Germinal center (tissue), 1 donor: Measurements from ENCODE around the gene GLP2R.

Experiments
- DNase-seq: peaks from one replicate; pipeline ENCODE4 v3.0.0; 2012; ENCODE audit warnings: mixed read lengths, low spot score

GLP2R gene

DNA sequence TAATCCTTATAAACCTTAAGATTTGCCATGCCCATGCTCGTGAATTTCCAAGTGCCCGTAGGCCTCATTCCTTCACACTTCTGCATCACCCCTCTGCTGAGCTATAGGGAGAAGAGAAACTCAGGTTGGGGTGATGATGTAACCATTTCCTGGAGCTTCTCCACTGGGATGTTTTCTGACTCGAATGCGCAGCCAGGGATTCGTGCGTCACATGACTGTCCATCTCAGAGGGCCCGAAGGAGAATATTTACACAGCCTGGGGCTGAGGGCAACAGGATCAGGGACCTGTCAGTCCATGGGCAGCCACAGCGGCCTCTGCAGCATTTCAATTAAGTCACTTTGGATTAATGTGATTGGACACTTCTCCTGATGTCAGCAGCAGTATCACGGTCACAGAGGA lies 12.6 kb upstream of the GLP2R start:
- DNase-seq: no peak

DNA sequence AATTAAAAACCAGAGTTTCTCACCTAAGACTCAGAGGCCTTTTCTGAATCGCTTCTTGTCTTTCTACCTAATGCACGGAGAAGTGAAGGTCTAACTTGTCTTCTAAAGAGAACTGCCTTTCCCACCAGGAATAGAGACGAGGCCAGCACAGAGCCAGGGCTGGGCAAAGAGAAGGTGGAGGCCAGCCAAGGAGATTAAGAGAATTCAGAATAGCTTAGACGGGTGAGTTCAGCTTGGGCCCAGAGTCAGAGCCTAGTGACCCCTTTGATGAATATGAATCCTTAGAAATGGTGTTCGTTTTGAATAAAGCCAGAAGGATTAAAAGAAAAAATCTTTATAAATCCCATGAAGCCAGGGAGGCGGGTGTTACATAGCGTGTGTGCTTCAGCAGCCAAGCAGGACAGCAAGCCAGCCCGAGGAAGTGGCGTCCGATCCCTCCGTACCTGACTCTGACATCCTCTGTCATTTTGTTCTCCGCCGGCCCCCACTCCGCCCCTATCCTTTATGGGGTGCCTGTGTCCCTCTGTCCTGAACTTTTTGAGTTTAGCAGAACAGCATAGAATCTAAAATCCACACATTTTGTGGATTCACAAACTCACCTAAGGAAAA lies 11.3 kb upstream of the GLP2R start:
- no peak for DNase-seq

DNA sequence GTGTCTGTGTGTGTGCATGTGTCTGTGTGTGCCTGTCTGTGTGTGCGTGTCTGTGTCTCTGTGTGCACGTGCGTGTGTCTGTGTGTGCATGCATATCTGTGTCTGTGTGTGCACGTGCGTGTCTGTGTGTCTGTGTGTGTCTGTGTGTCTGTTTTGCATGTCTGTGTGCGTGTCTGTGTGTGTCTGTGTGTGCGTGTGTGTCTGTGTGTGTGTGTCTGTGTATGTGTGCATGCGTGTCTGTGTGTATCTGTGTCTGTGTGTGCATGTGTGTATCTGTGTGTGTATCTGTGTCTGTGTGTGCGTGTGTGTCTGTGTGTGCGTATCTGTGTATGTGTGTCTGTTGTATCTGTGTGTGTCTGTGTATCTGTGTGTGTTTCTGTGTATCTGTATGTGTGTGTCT lies 9.3 kb upstream of the GLP2R start:
- no peak for DNase-seq

DNA sequence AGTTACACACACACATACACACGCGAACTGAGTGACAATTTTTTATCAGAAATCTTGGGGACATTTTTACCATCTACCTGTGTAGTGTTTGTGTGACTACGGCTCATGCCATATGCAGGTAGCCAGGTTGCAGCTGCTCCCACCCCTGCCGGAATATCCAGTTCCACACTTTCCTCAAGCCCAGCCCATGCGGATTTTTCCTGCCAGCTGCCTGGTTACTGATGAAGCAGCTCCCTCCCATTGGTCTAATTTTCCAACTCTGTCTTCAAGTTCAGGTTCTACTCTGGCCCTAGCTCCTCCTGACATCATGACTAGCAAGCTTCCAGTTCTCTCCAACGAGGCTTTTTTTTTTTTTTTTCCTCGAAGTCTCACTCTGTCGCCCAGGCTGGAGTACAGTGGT lies 8.6 kb upstream of the GLP2R start:
- no peak for DNase-seq

DNA sequence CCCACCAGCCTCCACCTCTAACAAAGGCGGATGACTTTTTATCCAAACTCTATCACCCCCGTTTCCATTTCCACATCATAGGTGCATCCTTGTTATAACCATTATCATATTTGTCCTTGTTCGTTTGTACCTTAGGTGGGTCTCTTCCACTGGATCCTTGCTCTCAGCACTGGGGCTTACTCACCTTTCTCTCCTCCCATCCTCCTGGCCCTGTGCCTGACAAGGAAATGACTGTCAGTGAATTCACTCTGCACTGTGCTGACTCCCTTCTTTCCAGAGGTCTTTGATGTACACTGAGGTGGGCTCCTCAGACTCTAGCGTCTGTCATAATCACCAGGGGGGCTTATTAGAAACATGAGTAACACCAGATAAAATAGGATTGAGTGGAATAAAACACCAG lies 7.0 kb upstream of the GLP2R start:
- DNase-seq: no peak

DNA sequence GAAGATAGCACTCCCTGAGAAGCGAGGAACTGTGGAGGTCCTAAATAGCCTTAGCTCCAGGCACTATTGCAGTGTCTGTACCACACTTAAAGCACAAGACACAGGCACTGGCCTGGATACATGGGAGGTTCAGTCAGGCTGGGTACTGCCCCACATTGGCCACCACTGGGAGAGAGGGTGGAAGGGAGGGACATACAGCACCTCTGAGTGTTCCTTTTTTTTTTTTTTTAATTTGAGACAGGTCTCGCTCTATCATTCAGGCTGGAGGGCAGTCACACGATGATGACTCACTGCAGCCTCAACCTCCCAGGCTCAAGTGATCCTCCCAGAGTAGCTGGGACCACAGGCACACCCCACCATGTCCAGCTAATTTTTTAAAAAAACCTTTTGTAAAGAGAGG lies 5.3 kb upstream of the GLP2R start:
- no peak for DNase-seq

DNA sequence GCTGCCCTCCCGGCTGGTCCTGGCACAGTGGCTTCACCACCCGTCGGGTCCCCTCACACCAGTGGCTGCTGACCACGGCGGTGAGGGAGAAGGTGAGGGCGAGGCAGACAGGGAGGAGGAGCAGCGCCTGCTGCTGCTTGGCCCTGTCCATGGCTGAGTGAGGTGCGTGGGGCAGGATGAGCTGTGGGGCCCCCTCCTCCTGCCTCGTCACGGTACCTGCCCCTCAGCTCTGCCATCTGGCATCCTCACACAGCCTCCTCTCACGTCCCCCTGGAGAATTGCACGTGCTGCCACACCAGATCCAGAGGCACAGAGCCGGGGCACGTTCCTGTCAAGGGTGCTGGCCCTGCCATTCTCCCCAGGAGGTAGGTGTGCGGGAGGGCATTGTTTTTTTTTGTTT lies 3.8 kb upstream of the GLP2R start, which contains the start of gene GSG1L2:
Gene GSG1L2 (minus strand): TSS at position 159 of the 400 bp plus-strand sequence. CDS start 8 bp downstream, at position 151.
- no peak for DNase-seq

DNA sequence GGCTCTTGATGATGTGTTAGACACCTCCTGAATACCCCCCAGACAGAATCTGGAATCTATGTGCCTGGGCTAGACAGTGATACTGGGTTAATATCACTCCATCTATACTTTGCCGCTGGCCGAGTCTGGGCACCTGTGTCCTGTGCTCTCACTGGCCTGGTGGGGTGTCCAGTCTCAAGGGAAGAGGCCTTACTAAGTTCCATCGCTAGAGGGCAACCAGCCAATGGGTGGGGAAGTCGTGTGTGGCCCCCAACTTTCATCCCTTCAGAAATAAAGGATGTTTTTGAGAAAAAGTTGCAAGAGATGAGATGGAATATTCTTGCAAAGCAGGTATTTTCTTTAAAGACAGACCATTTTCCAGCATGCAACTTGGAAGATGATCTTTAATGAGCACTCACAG lies 1.6 kb upstream of the GLP2R start:
- no peak for DNase-seq

DNA sequence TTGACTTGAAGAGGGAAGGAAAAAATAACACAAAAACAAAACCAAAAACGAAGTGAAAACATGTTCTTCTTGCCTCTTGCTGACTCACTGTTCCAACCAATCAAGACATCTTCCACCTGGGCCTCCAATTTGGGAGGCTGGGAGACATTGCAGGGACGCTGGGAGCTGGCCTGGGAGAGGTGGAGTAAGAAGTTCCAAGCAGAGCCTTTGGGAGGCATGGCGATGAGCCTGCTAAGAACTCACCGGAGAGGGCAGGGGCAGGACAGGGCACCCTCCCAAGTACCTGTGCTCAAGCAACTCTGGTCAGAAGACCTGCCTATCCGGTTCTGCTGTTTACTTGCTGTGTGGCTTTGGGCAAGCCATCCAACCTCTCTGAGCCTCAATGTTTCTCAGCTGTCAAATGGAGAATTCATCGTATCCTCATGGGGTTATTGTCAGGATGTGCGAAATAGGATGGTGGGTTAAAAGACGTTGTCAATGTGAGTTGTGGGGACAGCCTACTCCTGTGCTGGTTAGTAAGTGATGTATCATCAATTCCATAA lies 856 bp upstream of the GLP2R start:
- DNase-seq: no peak

DNA sequence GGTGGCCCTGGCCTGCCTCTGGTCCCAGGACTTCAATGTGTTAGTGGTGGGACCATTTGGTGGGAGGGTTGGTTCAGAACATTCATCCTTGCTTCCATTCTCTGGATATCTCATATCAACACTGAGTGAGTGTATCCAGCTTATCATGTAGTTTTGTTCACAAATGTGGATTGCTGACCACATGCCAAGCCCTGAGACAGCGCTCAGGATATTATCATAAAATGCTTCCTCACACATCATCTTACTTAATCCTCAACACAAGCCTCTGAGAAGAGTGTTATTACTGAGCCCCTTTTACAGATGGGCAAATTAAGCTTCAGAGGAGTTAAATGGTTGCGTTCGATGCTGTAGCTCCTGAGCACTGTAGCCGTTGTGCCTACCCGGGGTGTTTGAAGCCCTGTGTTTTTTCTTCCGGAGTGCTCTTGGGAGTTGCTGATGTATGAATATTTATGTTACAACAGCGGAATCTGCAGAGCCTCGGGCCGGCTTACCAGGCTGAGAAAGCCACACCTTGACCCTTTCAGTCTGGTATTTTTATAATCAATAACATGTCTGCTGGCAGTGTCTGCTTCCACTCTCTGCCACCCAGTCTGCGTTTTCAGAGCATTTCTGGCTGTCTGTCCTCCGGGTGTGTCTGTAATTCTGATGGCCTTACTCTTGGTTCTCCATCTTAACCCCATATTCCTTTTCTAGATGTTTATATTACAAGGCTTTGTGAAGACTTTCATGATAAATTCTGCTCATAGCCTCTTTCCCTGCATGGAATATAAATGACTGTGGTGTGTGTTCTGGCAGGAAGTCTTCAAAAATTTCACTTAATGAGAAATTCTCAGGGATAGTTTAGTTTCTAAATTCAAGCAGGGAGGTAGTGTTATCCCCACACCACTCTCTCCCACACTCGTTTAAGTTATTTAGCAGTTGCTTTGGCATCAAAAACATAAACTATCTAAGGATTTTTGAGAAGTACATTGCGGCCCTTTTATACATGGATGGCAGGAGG lies 2.9 kb downstream of the GLP2R start:
- no peak for DNase-seq

DNA sequence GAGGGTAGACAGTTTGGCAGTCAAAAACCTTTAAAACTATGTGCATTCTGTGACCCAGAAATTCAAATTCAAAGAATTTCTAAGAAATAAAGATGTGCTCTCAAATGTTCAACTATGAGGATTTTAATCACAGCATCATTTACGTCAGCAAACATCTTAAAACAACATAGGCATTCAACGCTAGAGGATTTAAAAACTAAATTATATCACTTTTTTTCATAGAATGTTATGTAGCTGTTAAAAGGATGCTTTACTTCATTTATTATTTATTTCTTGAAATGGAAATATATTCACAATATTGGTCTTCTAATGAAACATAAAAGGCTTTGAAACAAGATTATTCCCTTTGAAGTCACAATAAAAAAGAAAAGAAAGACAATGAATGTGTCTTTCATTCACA lies 3.6 kb downstream of the GLP2R start:
- DNase-seq: no peak

DNA sequence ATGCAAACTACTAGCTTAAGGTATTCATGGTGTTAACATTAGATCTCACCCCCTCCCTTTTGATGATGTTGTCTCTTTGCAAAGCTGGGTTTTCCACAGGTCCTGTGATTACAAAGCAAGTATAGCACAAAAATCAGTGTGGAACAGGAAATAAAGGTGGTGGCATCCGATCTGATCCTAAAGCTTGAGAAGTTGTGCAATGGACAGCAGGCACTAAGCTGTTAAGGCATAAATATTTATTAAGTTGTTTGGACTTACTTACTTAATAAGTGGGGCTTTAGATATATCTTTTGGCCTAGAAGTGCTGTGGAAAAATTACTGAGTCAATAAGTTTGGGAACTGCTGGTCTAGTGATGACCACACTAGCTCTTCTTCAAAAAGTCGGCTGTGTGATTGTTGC lies 5.0 kb downstream of the GLP2R start:
- DNase-seq: no peak

DNA sequence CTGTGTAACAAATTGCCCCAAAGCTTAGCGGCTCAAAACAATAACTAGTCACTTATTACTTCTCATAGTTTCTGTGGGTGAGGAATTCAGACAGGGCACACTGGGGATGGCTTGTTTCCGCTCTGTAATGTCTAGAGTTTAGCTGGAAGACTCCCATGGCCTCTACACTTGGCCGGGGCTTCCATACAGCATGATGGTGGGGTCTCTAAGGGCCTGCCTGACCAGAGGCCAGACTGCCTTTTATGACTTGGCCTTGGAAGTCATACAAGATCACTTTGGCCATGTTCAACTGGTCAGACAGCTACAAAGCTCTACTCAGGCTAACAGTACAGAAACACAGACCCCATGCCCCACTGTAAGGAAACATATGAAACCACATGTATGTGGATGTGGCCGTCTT lies 8.2 kb downstream of the GLP2R start:
- no peak for DNase-seq

DNA sequence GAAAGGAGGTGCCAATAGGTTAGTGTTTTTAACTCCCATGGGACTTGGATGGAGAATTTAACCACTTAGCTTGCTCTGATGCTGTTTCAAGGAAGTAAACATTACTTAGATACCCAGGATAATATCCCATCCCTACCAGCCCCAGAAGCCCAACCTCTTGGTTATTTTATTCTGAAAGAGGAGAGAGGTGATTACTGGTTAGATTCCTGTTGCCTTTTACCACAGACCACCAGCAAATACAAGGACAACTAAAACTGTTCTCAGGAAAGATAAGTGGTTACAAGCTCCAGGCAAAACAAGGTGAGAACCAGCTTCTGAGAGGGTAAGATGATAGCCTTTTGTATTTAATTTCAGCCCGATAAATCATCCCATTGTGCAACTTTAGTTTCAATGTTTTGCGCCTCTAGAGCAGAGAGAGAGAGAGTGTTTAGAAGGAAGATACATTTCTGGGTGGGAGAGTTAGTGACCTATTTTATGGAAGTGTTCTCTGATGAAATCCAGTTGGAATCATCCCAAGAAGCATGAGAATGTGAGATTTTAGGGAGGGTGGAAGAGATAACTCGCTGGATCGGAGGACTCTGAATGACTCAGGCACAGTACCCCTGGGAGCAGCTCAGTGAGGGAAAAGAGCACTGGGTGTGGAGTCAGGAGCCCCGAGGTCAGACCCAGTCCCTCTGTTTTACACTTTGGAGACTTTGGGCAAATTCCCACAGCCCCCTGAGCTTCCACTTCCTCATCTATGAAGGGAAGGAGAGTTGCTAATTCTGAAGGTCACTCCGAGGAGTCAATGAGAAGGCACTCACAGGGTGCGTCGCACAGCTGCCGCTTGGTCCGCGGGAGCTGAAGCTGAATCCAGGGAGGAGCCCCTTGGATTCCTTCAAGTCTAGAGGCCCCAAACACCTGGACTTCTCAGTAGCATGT lies 12.1 kb downstream of the GLP2R start:
- no peak for DNase-seq

DNA sequence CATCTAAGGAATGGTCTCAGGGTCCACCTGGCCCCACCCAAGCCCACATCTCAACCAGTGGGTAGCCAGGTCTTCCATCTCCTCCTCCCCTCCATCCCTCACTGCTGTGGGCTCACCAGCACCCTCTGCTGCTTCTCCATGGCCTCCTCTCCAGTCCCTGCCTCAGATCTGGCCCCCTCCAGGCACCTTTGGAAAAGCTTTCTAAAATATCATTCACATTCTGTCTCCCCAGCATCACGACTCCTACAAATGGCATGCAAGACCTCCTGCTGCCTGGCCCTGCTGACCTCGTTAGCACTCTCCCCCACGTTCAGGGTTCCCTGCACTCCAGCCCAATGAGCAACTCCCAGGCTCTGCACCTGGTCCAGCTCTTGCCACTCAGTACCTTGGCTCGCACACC lies 13.7 kb downstream of the GLP2R start:
- no peak for DNase-seq

DNA sequence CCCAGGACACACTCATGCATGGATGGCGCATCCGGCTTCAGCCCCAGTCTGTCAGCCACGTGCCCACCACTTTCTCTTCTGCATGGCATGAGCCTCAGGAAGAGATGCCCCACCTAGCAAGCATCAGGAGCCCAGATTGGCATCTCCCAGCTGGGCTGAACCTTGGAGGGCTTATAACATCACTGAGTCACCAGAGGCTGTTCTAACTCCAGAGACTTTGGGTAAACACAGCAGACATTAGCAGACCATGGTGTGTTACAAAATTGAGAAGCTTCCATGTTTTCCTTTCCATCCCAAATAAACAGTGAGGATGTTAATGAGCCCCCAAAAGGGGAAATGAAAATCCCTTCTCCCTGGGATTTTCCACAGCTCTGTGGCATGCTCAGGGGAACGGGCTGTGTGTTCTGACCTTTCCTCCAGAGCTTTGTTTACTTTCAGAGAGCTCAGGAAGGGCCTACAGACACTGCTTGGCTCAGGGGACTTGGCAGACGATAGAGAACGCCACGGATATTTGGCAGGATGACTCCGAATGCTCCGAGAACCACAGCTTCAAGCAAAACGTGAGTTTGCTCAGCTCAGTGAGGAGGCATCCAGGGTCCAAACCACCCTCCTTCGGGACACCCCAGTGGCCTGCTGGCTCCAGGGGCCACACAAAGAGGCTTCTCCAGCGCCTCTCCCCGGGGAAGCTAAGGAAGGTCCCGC lies 16.5 kb downstream of the GLP2R start:
- no peak for DNase-seq

DNA sequence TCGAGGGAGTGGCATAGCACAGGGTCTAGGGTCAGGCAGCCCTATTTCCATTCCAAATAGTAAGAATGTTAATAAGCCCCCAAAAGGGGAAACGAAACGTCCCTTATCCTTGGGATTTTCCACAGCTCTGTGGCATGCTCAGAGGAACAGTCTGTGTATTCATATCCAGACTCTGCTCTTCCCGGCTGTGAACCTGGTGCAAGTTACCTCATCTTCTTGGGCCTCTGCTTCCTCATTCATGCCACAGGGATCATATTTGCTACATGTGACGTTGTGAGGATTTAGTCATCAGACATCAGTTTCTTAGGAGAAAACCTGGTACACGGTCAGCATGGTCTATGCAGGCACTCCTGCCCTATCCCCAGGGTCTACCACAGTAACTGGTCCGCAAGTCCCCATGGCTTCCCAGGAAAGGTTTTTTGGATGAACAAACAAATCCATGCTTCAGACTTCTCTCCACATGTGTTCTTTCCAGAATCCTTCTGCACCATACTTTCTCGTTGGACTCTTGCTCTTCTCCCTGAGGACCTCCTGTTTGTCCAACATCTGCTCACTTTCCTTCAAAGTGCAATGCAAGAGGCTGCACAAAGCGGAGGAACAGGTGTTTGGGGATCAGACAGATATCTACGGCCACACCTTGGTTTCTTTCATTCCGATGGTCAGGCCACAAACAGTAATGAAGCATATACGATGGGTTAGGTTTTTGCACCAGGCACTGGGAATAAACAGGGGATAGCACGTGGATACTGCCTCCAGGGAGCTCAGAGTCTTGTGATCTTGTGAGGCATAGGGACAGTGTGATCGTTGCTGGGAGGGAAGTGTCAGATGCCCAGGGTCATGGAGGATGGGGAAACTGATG lies 17.7 kb downstream of the GLP2R start:
- no peak for DNase-seq

DNA sequence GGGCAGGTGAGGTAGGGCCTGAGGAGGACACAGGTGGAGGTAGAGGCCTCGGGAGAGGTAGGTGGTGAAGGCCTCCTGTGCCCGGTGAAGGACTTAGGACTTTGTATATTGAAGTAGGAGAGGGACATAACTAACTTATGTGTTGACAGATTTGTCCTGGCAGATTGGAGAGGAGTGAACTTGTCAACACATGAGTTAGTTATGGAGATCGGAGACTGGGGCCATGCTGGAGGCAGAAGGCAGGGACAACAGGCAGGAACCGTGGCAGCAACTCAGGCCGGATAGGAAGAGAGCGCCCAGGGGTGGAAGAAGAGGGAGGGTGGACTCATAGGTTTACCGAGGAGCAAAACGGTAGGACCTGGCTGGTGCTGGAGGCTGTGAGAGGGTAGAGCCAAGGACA lies 18.4 kb downstream of the GLP2R start:
- DNase-seq: no peak

DNA sequence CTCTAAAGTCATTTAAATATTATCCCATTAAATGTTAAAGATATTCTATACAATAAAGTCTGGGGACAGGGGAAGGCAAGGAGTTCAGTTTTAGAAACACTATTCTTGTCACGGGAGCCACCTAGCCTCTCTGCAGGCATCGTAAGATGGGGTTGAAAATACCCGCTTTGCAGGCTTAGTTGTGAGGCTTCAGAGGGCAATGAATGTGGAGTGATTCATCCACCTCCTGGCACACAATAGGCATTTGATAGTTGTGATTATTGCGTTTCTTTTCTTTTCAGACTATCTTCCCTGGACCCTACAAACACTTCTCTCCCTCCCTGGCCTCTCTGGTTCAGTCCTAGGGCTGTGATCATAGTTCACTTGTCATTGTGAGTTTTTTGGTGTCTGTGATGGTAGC lies 19.6 kb downstream of the GLP2R start:
- no peak for DNase-seq

DNA sequence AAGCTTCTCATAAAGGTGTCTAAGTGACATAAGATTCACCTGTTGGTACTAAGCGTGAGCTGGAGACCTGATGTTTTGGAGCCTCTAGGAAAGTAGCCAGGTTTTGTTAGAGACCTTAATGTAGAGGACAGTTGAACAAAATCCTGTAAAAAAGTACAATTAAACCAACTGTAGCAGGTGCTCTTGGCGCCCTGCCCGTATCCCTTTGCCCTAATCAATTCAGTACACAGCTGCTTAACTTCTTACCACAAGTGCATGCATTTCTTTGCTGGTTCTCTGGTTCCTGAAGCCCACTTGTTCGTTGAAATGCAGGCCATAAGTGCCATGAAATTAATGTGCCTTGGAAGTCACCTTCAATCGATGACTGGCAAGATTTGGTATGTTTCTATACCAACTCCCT lies 24.4 kb downstream of the GLP2R start:
- no peak for DNase-seq

DNA sequence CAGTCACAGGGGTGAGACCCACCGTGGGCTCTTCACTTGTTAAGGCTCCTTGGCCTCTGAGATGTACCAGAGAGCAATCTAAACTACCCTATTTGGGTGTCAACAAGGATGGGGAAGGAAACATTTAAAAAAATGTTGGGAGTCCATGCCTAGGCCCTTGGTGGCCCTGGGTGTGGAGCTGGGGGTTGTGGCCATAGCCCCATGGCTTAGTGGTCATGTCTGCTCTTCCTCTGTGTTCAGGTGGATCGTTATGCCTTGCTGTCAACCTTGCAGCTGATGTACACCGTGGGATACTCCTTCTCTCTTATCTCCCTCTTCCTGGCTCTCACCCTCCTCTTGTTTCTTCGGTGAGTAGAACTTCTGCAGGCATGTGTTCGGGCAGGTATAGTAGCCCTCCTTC lies 28.5 kb downstream of the GLP2R start:
- DNase-seq: no peak
